WTC11 (cell line): ENCODE data around the gene MORC1. TPM values are rescaled to one million over a fixed set of nuclear protein-coding genes. Genes with fewer than 3 reads are reported as not detected.

Experiments used
- ATAC-seq: fragments of 200-7000 bp; cut with Tn5 transposase; 2 replicates; pipeline ENCODE4 v1.10.0; 2021; ENCODE audit warnings: mild to moderate bottlenecking, moderate library complexity
- CTCF ChIA-PET: fragments of 300-600 bp; sonication (Branson Sonifier 250); formaldehyde crosslinking; loops from one replicate; lab custom pipeline; 2021; ENCODE audit warnings: antibody characterized with exemption; lab: Charles Lee
- POLR2A ChIA-PET: fragments of 350-600 bp; sonication (Branson Sonifier 250); formaldehyde crosslinking; loops from one replicate; lab custom pipeline; 2021; ENCODE audit warnings: antibody characterized with exemption; lab: Charles Lee
- DNase-seq: peaks from one replicate; pipeline ENCODE4 v3.0.0; 2021; ENCODE audit warnings: low spot score
- H3K27ac Mint-ChIP-seq: 2 replicates; pipeline ENCODE4 v1.8.0; 2021; ENCODE audit warnings: mixed read lengths
- H3K27me3 Mint-ChIP-seq: 2 replicates; pipeline ENCODE4 v1.8.0; 2021; ENCODE audit warnings: low read depth, mild to moderate bottlenecking, moderate library complexity, mixed read lengths
- H3K36me3 Mint-ChIP-seq: 2 replicates; pipeline ENCODE4 v1.8.0; 2021; ENCODE audit warnings: mixed read lengths
- H3K4me1 Mint-ChIP-seq: 2 replicates; pipeline ENCODE4 v1.8.0; 2022; ENCODE audit warnings: mixed read lengths
- H3K4me3 Mint-ChIP-seq: 2 replicates; pipeline ENCODE4 v1.8.0; 2021; ENCODE audit warnings: mild to moderate bottlenecking, moderate library complexity, mixed read lengths
- H3K9me3 Mint-ChIP-seq: 2 replicates; pipeline ENCODE4 v1.8.0; 2021; ENCODE audit warnings: mixed read lengths
- ARID4B ChIP-seq: sonication (generic); formaldehyde crosslinking; IDR thresholded peaks from 2 replicates; pipeline ENCODE4 v1.8.0; 2023; ENCODE audit warnings: missing genetic modification reagents, mild to moderate bottlenecking, borderline replicate concordance
- ATF3 ChIP-seq: sonication (generic); formaldehyde crosslinking; conservative IDR thresholded peaks from 2 replicates; pipeline ENCODE4 v1.8.1; 2022; ENCODE audit warnings: mild to moderate bottlenecking, missing genetic modification reagents
- FOXJ3 ChIP-seq: sonication (generic); formaldehyde crosslinking; IDR thresholded peaks from 2 replicates; pipeline ENCODE4 v1.9.0; 2021; ENCODE audit warnings: missing genetic modification reagents, mild to moderate bottlenecking, borderline replicate concordance
- FOXK1 ChIP-seq: sonication (generic); formaldehyde crosslinking; IDR thresholded peaks from 2 replicates; pipeline ENCODE4 v1.8.0; 2022; ENCODE audit warnings: mild to moderate bottlenecking, moderate library complexity, missing genetic modification reagents
- FOXP4 ChIP-seq: sonication (generic); formaldehyde crosslinking; IDR thresholded peaks from 2 replicates; pipeline ENCODE4 v1.8.0; 2022; ENCODE audit warnings: mild to moderate bottlenecking, missing genetic modification reagents
- IRF1 ChIP-seq: sonication (generic); formaldehyde crosslinking; IDR thresholded peaks from 2 replicates; pipeline ENCODE4 v1.8.0; 2023; ENCODE audit warnings: missing genetic modification reagents
- JUN ChIP-seq: sonication (generic); formaldehyde crosslinking; IDR thresholded peaks from 2 replicates; pipeline ENCODE4 v1.8.0; 2023; ENCODE audit warnings: mild to moderate bottlenecking, missing genetic modification reagents
- MAX ChIP-seq: sonication (generic); formaldehyde crosslinking; IDR thresholded peaks from 2 replicates; pipeline ENCODE4 v1.8.0; 2022; ENCODE audit warnings: mild to moderate bottlenecking, missing genetic modification reagents
- MXD4 ChIP-seq: fragments of 250-450 bp; sonication (Bioruptor Pico); IDR thresholded peaks from 2 replicates; pipeline ENCODE4 v1.8.0; 2021; ENCODE audit warnings: mild to moderate bottlenecking, moderate library complexity, borderline replicate concordance
- TCF7 ChIP-seq: sonication (generic); formaldehyde crosslinking; IDR thresholded peaks from 2 replicates; pipeline ENCODE4 v1.8.0; 2022; ENCODE audit warnings: mild to moderate bottlenecking, low read depth, missing genetic modification reagents, moderate library complexity
- ZNF232 ChIP-seq: sonication (generic); formaldehyde crosslinking; IDR thresholded peaks from 2 replicates; pipeline ENCODE4 v1.8.0; 2022; ENCODE audit warnings: mild to moderate bottlenecking, missing genetic modification reagents
- ZNF263 ChIP-seq: sonication (generic); formaldehyde crosslinking; IDR thresholded peaks from 2 replicates; pipeline ENCODE4 v1.8.1; 2022; ENCODE audit warnings: low read depth, mild to moderate bottlenecking, moderate library complexity, missing genetic modification reagents
- ZNF281 ChIP-seq: sonication (generic); formaldehyde crosslinking; IDR thresholded peaks from 2 replicates; pipeline ENCODE4 v1.8.0; 2023; ENCODE audit warnings: mild to moderate bottlenecking, missing genetic modification reagents
- total RNA-seq: library from RNA; stranded (reverse); gene quantifications from 3 replicates; pipeline ENCODE4 v1.2.3, GENCODE V29; 2021

Gene MORC1
- total RNA-seq, 1 experiment from 2014 or later, result not detected

GRCh38 chr3:108931035-108931434 lies 186.9 kb downstream of the MORC1 start (continued):
- TF ChIP-seq ARID4B (CRISPR knock-in tag) (no peak), MXD4 (CRISPR knock-in tag) (no peak), ATF3 (CRISPR knock-in tag) (no peak), FOXP4 (CRISPR knock-in tag) (no peak), FOXK1 (CRISPR knock-in tag) (no peak), FOXJ3 (no peak), TCF7 (no peak), ZNF281 (CRISPR knock-in tag) (no peak)

- Mint-ChIP-seq H3K9me3 (no peaks in the 10 kb centered on the region), H3K36me3 (no peaks in the 10 kb centered on the region), H3K4me3 (no peak overlapping the region), H3K27me3 (no peaks in the 10 kb centered on the region), H3K4me1 (peaks cover 6% of the 10 kb centered on the region), H3K27ac (no peak overlapping the region)
- POLR2A ChIA-PET, result no interaction called here
- DNase-seq (no peak), ATAC-seq (no peak)
- CTCF ChIA-PET, result no interaction called here
- TF ChIP-seq ZNF232 (CRISPR knock-in tag) (no peak), ZNF263 (CRISPR knock-in tag) (no peak), MAX (no peak), IRF1 (CRISPR knock-in tag) (no peak), JUN (CRISPR knock-in tag) (no peak)
Observed at GRCh38 chr3:108918866-108919265, 199.1 kb downstream of the MORC1 start.
